Chondrocyte (in vitro differentiated cells): ENCODE measurements around the gene SLC25A45. TPM values are rescaled to one million over a fixed set of nuclear protein-coding genes. Genes with fewer than 3 reads are reported as not detected.
"Not testable (repeated sequence)": the region's sequence is repeated elsewhere in the genome, so short reads cannot be mapped to it uniquely, and the experiment has no call there.

ENCODE experiments used
- DNase-seq: peaks from one replicate; pipeline ENCODE4 v3.0.0; 2021; ENCODE audit warnings: mixed read lengths, low spot score
- H3K27ac Mint-ChIP-seq: one replicate; pipeline ENCODE4 v1.8.0; 2021; ENCODE audit warnings: mild to moderate bottlenecking, moderate library complexity, mixed read lengths; ENCODE audit not compliant: unreplicated experiment
- H3K27me3 Mint-ChIP-seq: 2 replicates; pipeline ENCODE4 v1.8.0; 2021; ENCODE audit warnings: low read depth, mixed read lengths
- H3K36me3 Mint-ChIP-seq: 2 replicates; pipeline ENCODE4 v1.8.0; 2021; ENCODE audit warnings: low read depth, mixed read lengths
- H3K4me1 Mint-ChIP-seq: 2 replicates; pipeline ENCODE4 v1.8.0; 2021; ENCODE audit warnings: low read depth, mild to moderate bottlenecking, mixed read lengths
- H3K4me3 Mint-ChIP-seq: one replicate; pipeline ENCODE4 v1.8.0; 2021; ENCODE audit warnings: mild to moderate bottlenecking, moderate library complexity, mixed read lengths; ENCODE audit not compliant: unreplicated experiment
- H3K9me3 Mint-ChIP-seq: 2 replicates; pipeline ENCODE4 v1.8.0; 2021; ENCODE audit warnings: low read depth, mixed read lengths
- CTCF ChIP-seq: fragments of 200-600 bp; sonication (generic); IDR thresholded peaks from 2 replicates; pipeline ENCODE4 v1.5.0; 2021; ENCODE audit warnings: antibody characterized with exemption, mild to moderate bottlenecking, moderate library complexity
- total RNA-seq: library from RNA; stranded (reverse); gene quantifications from 3 replicates; pipeline ENCODE4 v1.2.1, GENCODE V29; 2021

The SLC25A45 gene
- total RNA-seq, 1 donor from 2014 or later = 11.7 TPM

GRCh38 chr11:65416841-65417701, 34.6 kb upstream of the SLC25A45 start:
- Mint-ChIP-seq H3K27ac (peak overlapping the region; percentile 100), H3K27me3 (no peaks in the 10 kb centered on the region), H3K9me3 (no peaks in the 10 kb centered on the region), H3K4me1 (peaks cover 68% of the 10 kb centered on the region), H3K4me3 (peak overlapping the region; percentile 59), H3K36me3 (no peaks in the 10 kb centered on the region)
- TF ChIP-seq CTCF = no peak
- DNase-seq = no peak

- Mint-ChIP-seq H3K4me3 (peak overlapping the region; percentile 59), H3K27me3 (no peaks in the 10 kb centered on the region), H3K36me3 (no peaks in the 10 kb centered on the region), H3K9me3 (no peaks in the 10 kb centered on the region), H3K4me1 (peaks cover 61% of the 10 kb centered on the region), H3K27ac (peak overlapping the region; percentile 100)
- peak; percentile 97 for TF ChIP-seq CTCF
- DNase-seq = peak; percentile 96
Measured at GRCh38 chr11:65416341-65416824, 33.9 kb upstream of the SLC25A45 start.

- peak overlapping the region; percentile 59 for H3K4me3 Mint-ChIP-seq
- no peaks in the 10 kb centered on the region for H3K9me3 Mint-ChIP-seq
- H3K36me3 Mint-ChIP-seq = no peaks in the 10 kb centered on the region
Measured at GRCh38 chr11:65415499-65416340, 33.3 kb upstream of the SLC25A45 start.

GRCh38 chr11:65414776-65415498, 32.5 kb upstream of the SLC25A45 start:
- peak overlapping the region; percentile 15 for H3K27ac Mint-ChIP-seq
- H3K36me3 Mint-ChIP-seq = no peaks in the 10 kb centered on the region
- peaks cover 46% of the 10 kb centered on the region for H3K4me1 Mint-ChIP-seq
- H3K27me3 Mint-ChIP-seq = no peaks in the 10 kb centered on the region
- no peaks in the 10 kb centered on the region for H3K9me3 Mint-ChIP-seq
- TF ChIP-seq CTCF = no peak
- peak; percentile 54 for DNase-seq
- no peak overlapping the region for H3K4me3 Mint-ChIP-seq

More at GRCh38 chr11:65415499-65416340, 33.3 kb upstream of the SLC25A45 start:
- no peaks in the 10 kb centered on the region for H3K27me3 Mint-ChIP-seq
- TF ChIP-seq CTCF = no peak
- H3K27ac Mint-ChIP-seq = peak overlapping the region; percentile 100
- peak; percentile 72 for DNase-seq
- H3K4me1 Mint-ChIP-seq = peaks cover 54% of the 10 kb centered on the region

- H3K9me3 Mint-ChIP-seq, H3K27ac Mint-ChIP-seq, H3K36me3 Mint-ChIP-seq, H3K4me3 Mint-ChIP-seq, H3K27me3 Mint-ChIP-seq: not testable (repeated sequence)
- DNase-seq = peak; percentile 40
- peaks cover 30% of the 10 kb centered on the region for H3K4me1 Mint-ChIP-seq
Measured at GRCh38 chr11:65413077-65413664, 30.7 kb upstream of the SLC25A45 start.
